Peyer's patch (tissue), 4 donors: ENCODE measurements around the gene SERHL2. TPM values are rescaled to one million over a fixed set of nuclear protein-coding genes. Genes with fewer than 3 reads are reported as not detected.
A peak's percentile ranks its signal among the peaks of the same experiment; 100 is the strongest.
"Not testable (repeated sequence)": the region's sequence is repeated elsewhere in the genome, so short reads cannot be mapped to it uniquely, and the experiment has no call there.

ENCODE experiments used
- DNase-seq, 3 donors: peaks; one replicate each; pipeline ENCODE4 v3.0.0-alpha.2; 2017 to 2019
- H3K27ac ChIP-seq, 4 donors: fragments of 200-600 bp; sonication (generic); one replicate each; pipeline ENCODE4 v1.5.1; 2016 to 2019
- H3K27me3 ChIP-seq, 2 donors: fragments of 200-600 bp; sonication (generic); one replicate each; pipeline ENCODE4 v1.5.1; 2019
- H3K36me3 ChIP-seq, 3 donors: fragments of 200-600 bp; sonication (generic); one replicate each; pipeline ENCODE4 v1.5.1; 2016 to 2019
- H3K4me1 ChIP-seq, 4 donors: fragments of 200-600 bp; sonication (generic); one replicate each; pipeline ENCODE4 v1.5.1; 2016 to 2019
- H3K4me3 ChIP-seq, 4 donors: fragments of 200-600 bp; sonication (generic); 1 replicate in 3 of 4; 2 replicates in 1 of 4; pipeline ENCODE4 v1.5.1; 2016 to 2019; ENCODE audit warnings: mild to moderate bottlenecking in 1 of 4
- H3K9me3 ChIP-seq, 4 donors: fragments of 200-600 bp; sonication (generic); one replicate each; pipeline ENCODE4 v1.5.1; 2016 to 2019; ENCODE audit warnings: mild to moderate bottlenecking in 1 of 4
- POLR2A ChIP-seq, 2 donors: fragments of 450-650 bp; IDR thresholded peaks; one replicate each; pipeline ENCODE4 v1.5.1; 2017; ENCODE audit warnings: antibody characterized with exemption in 2 of 2, mild to moderate bottlenecking in 2 of 2, moderate library complexity in 2 of 2
- total RNA-seq, 4 donors: library from RNA; depleted of rRNA; stranded (reverse); fragments of >200 nt; gene quantifications; one replicate each; pipeline ENCODE4 v1.1.0, GENCODE V29; 2016
- TF ChIP-seq, protein P1 (sequence below), 6 experiments: fragments of 450-650 bp in 4 of 6; fragments of 200-600 bp in 2 of 6; sonication (generic) in 1 of 6; IDR thresholded peaks; one replicate each; pipeline ENCODE4 v1.5.1; 2017 to 2019; ENCODE audit warnings: antibody characterized with exemption in 6 of 6, mild to moderate bottlenecking in 3 of 6, moderate library complexity in 1 of 6

The SERHL2 gene
- total RNA-seq, 4 donors from 2014 or later, result 1.7 to 11.6 (median 3.2) TPM; not detected in 1

DNA sequence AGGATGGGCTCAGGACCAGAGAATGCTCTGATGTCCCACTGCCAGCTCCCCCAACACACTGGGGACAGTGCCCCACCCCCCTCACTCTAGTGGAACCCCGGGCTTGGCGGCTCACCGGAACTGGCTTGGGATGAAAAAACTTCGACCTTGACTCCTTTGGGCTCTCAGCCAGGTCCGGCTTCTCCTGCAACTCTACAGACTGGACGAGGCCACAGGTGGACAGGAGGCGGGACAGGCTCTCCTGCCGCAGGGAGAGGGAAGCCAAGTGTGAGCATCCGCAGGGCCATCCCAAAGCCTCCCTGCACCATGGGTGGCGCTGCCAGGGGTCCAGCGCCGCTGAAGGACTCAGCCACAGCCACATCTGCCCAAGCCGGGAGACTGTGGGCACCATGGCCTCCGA, 37.9 kb upstream of the SERHL2 start:
- H3K36me3 ChIP-seq, result peaks cover 0 to 51% (median 0%) of the 10 kb centered on the region in 3 donors
- H3K4me1 ChIP-seq, result peaks cover 0 to 18% (median 0%) of the 10 kb centered on the region in 4 donors
- no peak overlapping the region for H3K4me3 ChIP-seq

DNA sequence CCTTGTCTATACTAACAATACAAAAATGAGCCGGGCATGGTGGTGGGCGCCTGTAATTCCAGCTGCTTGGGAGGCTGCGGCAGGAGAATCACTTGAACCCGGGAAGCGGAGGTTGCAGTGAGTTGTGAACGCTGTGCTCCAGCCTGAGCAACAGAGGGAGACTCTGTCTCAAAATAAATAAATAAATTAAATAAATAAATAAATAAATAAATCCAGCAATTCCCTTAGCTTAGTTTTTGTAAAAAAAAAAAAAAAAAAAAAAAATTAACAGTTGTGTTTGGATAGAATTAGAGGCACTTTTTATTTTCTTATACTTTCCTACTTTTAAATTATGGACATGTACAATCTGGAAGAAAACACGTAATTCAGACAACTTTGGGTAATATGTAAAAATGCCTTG, 36.7 kb upstream of the SERHL2 start:
- Histone ChIP-seq H3K4me1 (peaks cover 0 to 18% (median 0%) of the 10 kb centered on the region in 4 donors), H3K36me3 (peaks cover 0 to 45% (median 0%) of the 10 kb centered on the region in 3 donors)
- H3K27ac ChIP-seq, DNase-seq, H3K4me3 ChIP-seq, H3K9me3 ChIP-seq, H3K27me3 ChIP-seq: not testable (repeated sequence)

More for the DNA sequence above, 37.9 kb upstream of the SERHL2 start:
- DNase-seq, result no peak
- TF ChIP-seq, protein P1, sequence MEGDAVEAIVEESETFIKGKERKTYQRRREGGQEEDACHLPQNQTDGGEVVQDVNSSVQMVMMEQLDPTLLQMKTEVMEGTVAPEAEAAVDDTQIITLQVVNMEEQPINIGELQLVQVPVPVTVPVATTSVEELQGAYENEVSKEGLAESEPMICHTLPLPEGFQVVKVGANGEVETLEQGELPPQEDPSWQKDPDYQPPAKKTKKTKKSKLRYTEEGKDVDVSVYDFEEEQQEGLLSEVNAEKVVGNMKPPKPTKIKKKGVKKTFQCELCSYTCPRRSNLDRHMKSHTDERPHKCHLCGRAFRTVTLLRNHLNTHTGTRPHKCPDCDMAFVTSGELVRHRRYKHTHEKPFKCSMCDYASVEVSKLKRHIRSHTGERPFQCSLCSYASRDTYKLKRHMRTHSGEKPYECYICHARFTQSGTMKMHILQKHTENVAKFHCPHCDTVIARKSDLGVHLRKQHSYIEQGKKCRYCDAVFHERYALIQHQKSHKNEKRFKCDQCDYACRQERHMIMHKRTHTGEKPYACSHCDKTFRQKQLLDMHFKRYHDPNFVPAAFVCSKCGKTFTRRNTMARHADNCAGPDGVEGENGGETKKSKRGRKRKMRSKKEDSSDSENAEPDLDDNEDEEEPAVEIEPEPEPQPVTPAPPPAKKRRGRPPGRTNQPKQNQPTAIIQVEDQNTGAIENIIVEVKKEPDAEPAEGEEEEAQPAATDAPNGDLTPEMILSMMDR (IDR thresholded peaks at IDR 0.05), result no peak
- TF ChIP-seq POLR2A (IDR thresholded peaks at IDR 0.05), result no peak
- H3K9me3 ChIP-seq, result no peaks in the 10 kb centered on the region
- no peak overlapping the region for H3K27ac ChIP-seq
- no peaks in the 10 kb centered on the region for H3K27me3 ChIP-seq

DNA sequence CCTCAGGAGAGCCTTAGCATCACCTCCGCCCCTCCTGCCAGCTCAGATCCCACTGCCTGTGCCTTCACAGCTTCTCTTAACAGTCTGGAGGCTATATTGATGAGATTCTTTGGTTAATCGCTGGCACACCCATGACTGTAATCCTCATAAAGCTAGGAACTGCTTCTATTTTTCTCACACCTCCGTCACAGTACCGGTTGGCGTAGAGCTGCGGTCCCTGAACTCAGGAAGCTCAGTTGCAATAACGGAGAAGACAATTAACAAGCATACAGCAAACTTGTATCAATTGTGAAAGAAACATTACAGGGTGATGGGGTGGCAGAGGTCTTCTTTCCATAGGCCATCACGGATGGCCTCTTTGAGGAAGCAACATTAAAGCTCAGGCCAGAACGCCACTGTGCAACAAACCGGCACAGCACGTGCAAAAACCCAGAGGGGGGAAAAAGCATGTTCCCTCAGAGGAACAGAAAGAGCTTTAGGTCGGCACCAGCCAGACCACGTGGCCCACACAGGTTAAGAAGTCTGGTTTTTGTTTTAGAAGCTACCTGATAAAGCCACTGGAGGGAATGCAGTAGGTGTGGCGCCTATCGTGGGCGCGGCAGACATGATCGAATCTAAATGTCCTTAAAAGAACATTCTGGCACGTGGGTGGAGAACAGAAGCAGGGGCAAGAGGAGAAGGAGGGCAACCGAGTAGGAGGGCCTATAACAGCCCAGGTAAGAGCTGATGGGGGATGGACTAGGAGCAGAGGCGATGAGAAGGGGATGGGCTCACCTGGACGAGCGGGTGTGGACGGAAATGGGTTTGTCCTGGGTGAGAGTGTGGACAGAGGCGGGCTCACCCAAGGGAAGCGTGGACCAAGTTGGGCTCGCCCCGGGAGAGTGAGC, 34.9 kb upstream of the SERHL2 start:
- Histone ChIP-seq H3K4me3 (peak overlapping the region; percentile 66 to 93 (median 82)), H3K4me1 (peaks cover 0 to 13% (median 0%) of the 10 kb centered on the region in 4 donors), H3K27ac (peak overlapping the region; percentile 78 to 90 (median 85)), H3K36me3 (peaks cover 0 to 36% (median 0%) of the 10 kb centered on the region in 3 donors)
- DNase-seq, H3K27me3 ChIP-seq, H3K9me3 ChIP-seq: not testable (repeated sequence)

DNA sequence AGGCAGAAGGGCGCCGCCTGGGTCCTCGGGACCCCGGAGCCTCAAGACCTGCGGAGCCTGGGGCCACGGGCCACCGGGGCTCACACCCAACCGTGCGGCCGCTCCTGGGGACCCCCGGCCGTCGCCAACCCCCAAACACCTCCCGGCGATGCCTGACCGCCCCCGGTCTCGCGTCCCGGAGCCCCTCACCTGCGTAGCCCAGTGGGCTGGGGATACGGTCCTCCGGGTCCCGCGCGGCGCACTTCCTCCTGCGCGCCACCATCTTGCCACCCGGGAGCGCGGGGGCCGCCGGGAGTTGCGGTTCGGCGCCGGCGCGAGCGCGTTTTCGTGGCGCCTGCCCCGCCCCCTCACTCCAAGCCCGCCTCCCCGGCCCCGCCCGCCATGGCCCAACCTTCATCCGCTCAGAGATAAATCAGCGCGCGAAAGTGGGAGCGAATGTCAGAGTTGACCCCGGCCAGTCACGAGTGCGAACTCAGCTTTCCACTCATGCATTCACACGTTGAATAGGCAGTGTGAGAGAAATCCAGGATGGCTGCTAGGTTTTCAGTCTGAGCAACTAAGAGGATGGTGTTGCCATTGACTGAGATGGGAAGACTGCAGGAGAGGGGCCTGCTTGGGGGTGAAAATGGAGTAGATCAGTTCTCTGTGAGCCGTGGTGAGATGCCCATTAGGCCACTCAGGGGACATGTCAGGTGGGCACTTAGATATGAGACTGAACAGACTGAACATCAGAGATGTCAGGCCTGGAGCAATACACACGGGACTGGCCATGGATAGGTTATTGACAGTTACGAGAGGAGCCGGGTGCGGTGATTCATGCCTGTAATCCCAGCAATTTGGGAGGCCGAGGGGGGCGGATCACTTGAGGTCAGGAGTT, 34.0 kb upstream of the SERHL2 start, which contains the start of gene RRP7A:
Gene RRP7A (minus strand): TSS at position 272 of the 877 bp plus-strand sequence. CDS start 10 bp downstream, at position 262.
- Histone ChIP-seq H3K4me3 (peak within 1 kb of the TSS; percentile 66 to 93 (median 82)), H3K9me3 (no peaks in the 10 kb centered on the region), H3K36me3 (peaks cover 0 to 28% (median 0%) of the 10 kb centered on the region in 3 donors), H3K4me1 (peaks cover 0 to 13% (median 0%) of the 10 kb centered on the region in 4 donors), H3K27me3 (no peaks in the 10 kb centered on the region), H3K27ac (peak within 1 kb of the TSS; percentile 78 to 90 (median 85))
- DNase-seq, result peak; percentile 86 to 92 (median 90)
- TF ChIP-seq POLR2A (IDR thresholded peaks at IDR 0.05), result peak; percentile 68 to 82
- TF ChIP-seq, protein P1 (IDR thresholded peaks at IDR 0.05), result no peak

DNA sequence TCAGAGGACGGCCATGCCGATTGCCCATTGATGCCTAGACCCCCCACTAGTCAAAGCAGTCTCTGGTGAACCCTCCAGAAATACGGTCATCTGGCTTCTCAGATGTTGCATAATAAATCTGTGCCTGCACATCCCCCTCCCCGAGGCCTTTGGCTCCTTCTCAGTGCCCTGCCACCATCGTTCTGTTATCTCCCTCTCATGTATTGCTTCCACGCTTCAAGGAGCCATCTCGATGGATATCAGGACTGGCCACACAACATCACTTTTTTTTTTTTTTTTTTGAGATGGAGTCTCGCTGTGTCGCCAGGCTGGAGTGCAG, 32.6 kb upstream of the SERHL2 start:
- Histone ChIP-seq H3K27me3 (no peaks in the 10 kb centered on the region), H3K36me3 (peaks cover 0 to 16% (median 0%) of the 10 kb centered on the region in 3 donors), H3K4me3 (no peak overlapping the region), H3K4me1 (peaks cover 0 to 13% (median 0%) of the 10 kb centered on the region in 4 donors), H3K27ac (peak overlapping the region in 1 of 4 donors; percentile 38), H3K9me3 (no peaks in the 10 kb centered on the region)
- no peak for DNase-seq
- TF ChIP-seq, protein P1 (IDR thresholded peaks at IDR 0.05), result no peak
- TF ChIP-seq POLR2A (IDR thresholded peaks at IDR 0.05), result no peak

DNA sequence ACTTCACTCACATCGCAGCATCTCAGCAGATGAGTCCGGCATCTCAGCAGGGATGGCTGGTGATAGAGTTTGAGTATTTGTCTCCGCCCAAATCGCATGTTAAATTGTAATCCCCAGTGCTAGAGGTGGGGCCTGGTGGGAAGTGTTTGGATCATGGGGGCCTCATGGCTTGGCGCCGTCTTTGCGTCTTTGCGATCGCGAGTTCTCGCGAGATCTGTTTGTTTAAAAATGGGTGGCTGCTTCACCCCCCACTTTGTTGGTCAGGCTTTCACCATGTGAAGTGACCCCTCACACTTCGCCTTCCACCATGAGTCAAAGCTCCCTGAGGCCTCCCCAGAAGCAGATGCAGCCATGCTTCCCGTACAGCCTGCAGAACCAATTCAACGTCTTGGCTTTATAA, 31.2 kb upstream of the SERHL2 start:
- H3K27me3 ChIP-seq, result no peaks in the 10 kb centered on the region
- no peak overlapping the region for H3K4me3 ChIP-seq
- H3K9me3 ChIP-seq, result no peaks in the 10 kb centered on the region
- H3K36me3 ChIP-seq, result peaks cover 0 to 3% (median 0%) of the 10 kb centered on the region in 3 donors
- TF ChIP-seq, protein P1 (IDR thresholded peaks at IDR 0.05), result no peak
- no peak for TF ChIP-seq POLR2A (IDR thresholded peaks at IDR 0.05)
- DNase-seq, result no peak
- no peak overlapping the region for H3K27ac ChIP-seq
- H3K4me1 ChIP-seq, result peaks cover 0 to 12% (median 0%) of the 10 kb centered on the region in 4 donors
